HG03025 (cell line): ENCODE data around the gene HOGA1.
A peak's percentile ranks its signal among the peaks of the same experiment; 100 is the strongest.
"Not testable (repeated sequence)": the region's sequence is repeated elsewhere in the genome, so short reads cannot be mapped to it uniquely, and the experiment has no call there.

Source experiments
- ATAC-seq: cut with Tn5 transposase; IDR thresholded peaks from one replicate; pipeline ENCODE4 v1.9.1; 2021; ENCODE audit warnings: mild to moderate bottlenecking, moderate library complexity; ENCODE audit not compliant: unreplicated experiment, low FRiP score

Gene HOGA1

GRCh38 chr10:97642471-97643159 lies 58.4 kb downstream of the HOGA1 start:
- ATAC-seq: not testable (repeated sequence)

DNA sequence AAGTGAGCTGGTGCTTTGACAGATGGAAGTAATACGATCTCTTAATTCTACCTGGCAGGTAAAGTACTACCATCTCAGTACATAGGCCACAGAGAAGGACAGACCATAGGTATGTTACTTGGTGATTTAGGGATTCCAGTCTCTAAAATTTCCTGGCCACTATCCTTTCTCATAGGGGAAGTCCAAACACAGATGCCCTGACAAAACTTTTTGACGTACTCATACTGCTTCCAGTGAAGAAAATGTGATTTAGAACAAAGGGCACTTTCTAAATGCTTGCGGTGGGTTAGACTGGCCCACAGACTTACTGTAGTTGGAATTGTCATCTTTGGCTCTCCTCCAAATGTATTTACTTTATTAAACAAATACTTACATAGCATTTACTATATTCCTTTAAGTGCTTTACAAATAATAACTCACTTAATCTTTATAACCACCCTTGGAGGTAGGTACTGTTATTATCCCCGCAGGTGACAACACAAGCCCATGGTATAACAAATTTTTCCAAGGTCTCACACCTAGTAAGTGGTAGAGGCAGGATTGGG lies 59.3 kb downstream of the HOGA1 start:
- ATAC-seq: no peak

GRCh38 chr10:97644936-97645335 lies 60.7 kb downstream of the HOGA1 start:
- ATAC-seq: no peak

DNA sequence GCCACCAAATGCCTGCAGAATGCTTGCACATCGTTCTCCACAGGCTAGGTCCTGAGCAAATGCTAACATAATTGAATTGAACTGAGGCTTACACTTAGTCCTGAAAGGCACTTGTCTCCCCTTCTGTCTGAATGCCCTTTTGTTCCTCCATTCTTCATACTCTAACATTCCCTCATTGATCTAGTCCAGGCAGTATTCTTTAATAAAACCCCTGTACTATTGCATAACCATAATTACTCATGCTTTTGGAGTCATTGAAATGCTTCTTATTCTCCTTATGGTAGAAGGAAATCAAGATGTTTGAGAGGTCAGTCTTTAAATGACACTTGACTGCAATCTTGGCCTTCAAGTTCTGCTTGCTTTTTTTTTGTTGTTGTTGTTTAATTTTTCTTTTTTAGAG lies 63.4 kb downstream of the HOGA1 start:
- no peak for ATAC-seq

DNA sequence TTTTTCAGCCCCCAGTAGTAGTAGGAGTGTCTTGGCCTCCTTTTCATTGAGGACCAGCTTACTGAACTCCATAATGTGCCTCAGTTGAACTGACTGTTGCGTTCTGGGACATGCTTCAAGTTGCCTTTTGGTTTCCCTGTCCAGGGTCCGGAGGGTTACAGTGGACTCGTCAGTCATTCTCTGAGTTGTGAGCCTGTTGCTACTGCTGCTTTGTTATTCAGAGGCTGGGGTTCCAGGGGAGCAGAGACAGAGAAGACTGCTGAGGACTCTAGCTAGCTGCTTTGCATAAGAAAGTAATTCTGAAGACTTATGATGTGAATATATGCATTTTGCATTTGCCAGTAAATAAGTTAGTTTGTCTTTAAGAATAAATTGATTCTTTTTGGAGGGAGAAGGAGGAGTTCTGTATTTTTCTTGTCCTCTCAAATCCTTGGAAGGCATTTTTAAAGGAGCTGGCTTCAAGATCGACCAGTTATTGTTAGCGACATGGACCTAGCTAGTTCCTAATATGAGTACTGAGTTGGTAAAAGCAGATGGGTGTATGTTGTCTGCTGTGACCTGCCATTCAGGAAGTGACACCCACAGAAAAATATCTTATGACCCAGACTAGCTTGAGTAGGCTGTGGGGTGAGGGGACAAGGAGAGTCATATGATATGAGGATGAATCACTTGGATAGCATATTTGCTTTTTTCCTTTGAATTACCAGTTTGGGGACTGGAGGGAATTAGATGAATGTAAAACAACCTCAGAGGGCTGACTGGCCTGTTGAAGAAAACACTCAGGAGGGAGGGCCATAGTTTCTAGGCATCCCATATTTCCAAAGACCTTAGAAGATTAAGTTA lies 64.6 kb downstream of the HOGA1 start:
- peak; percentile 95 for ATAC-seq

DNA sequence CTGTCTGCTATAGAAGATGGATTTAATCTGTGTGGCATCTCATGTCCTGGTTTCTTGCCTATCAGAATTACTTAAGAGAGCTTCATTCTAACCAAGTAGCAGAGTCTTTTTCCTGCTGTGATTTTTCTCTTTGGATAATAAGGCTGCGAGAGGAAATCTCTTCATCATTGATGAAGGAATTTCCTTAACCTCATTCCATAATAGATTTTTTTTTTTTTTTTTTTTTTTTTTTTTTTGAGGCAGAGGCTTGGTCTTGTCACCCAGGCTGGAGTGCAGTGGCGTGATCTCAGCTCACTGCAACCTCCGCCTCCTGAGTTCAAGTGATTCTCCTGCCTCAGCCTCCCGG lies 65.2 kb downstream of the HOGA1 start:
- not testable (repeated sequence) for ATAC-seq

- no peak for ATAC-seq
These were observed 66.5 kb downstream of the HOGA1 start for GRCh38 chr10:97650726-97651125.

DNA sequence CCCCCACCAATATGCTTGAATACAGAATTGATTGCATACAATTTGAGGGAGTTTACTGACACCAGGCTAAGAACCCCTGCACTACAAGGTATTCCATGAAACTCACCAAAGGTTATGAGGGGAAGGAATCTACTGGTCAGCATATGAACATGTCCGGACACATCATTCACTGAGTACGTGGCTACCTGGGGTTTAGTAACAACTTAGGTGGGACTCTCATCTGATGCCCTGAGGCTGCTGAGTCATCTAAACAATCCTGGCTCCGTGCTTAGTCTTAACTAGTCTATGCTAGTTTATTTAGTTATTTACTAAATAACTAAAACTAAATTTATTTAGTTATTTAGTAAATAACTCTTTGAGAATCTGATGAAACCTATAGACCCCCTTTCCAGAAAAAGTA lies 67.6 kb downstream of the HOGA1 start:
- no peak for ATAC-seq

GRCh38 chr10:97656777-97657176 lies 72.6 kb downstream of the HOGA1 start:
- no peak for ATAC-seq

- ATAC-seq: no peak
These were observed 75.4 kb downstream of the HOGA1 start for GRCh38 chr10:97659589-97659988.
